NCI-H1092 (cell line): ENCODE data around the gene MKNK2.
A peak's percentile ranks its signal among the peaks of the same experiment; 100 is the strongest.
"Not testable (repeated sequence)": the region's sequence is repeated elsewhere in the genome, so short reads cannot be mapped to it uniquely, and the experiment has no call there.

Experiments used
- DNase-seq: peaks from one replicate; lab custom pipeline; 2025; lab: John Stamatoyannopoulos, UW

Gene MKNK2

GRCh38 chr19:2043961-2044708 lies 6.9 kb downstream of the MKNK2 start:
- DNase-seq = no peak

- no peak for DNase-seq
Measured at GRCh38 chr19:2043251-2043641, 7.8 kb downstream of the MKNK2 start.

- peak; percentile 25 for DNase-seq
Measured at GRCh38 chr19:2042485-2043250, 8.4 kb downstream of the MKNK2 start.

- DNase-seq = peak; percentile 94
Measured at GRCh38 chr19:2041683-2042484, 9.2 kb downstream of the MKNK2 start.

GRCh38 chr19:2041433-2041682 lies 9.7 kb downstream of the MKNK2 start:
- DNase-seq = no peak

- DNase-seq = no peak
Measured at GRCh38 chr19:2040647-2041432, 10.2 kb downstream of the MKNK2 start.

GRCh38 chr19:2039959-2040646 lies 10.9 kb downstream of the MKNK2 start:
- no peak for DNase-seq

- DNase-seq = no peak
Measured at GRCh38 chr19:2039089-2039958, 11.7 kb downstream of the MKNK2 start.

GRCh38 chr19:2038284-2039088 lies 12.6 kb downstream of the MKNK2 start:
- no peak for DNase-seq

- DNase-seq = no peak
Measured at GRCh38 chr19:2037651-2038255, 13.3 kb downstream of the MKNK2 start.

GRCh38 chr19:2036424-2036823 lies 14.6 kb downstream of the MKNK2 start:
- DNase-seq = no peak

- DNase-seq = no peak
Measured at GRCh38 chr19:2035590-2035991, 15.5 kb downstream of the MKNK2 start.

- no peak for DNase-seq
Measured at GRCh38 chr19:2034729-2035589, 16.1 kb downstream of the MKNK2 start.

GRCh38 chr19:2034253-2034652 lies 16.8 kb downstream of the MKNK2 start:
- DNase-seq = not testable (repeated sequence)

- no peak for DNase-seq
Measured at GRCh38 chr19:2033825-2034159, 17.3 kb downstream of the MKNK2 start.

- no peak for DNase-seq
Measured at GRCh38 chr19:2033115-2033824, 17.8 kb downstream of the MKNK2 start.

- peak; percentile 47 for DNase-seq
Measured at GRCh38 chr19:2032296-2032941, 18.6 kb downstream of the MKNK2 start.
